Urinary bladder (tissue), 4 donors: ENCODE results near the gene GPX5. TPM values are rescaled to one million over a fixed set of nuclear protein-coding genes. Genes with fewer than 3 reads are reported as not detected.

ENCODE experiments used
- DNase-seq: peaks from one replicate; pipeline ENCODE4 v3.0.0-alpha.2; 2015; ENCODE audit errors: extremely low spot score
- H3K27ac ChIP-seq: one replicate; pipeline ENCODE4 v1.5.1; 2013; ENCODE audit warnings: low read depth, mild to moderate bottlenecking, moderate library complexity
- H3K36me3 ChIP-seq: one replicate; pipeline ENCODE4 v1.6.1; 2013; ENCODE audit warnings: mild to moderate bottlenecking, moderate library complexity; ENCODE audit not compliant: insufficient read depth
- H3K4me1 ChIP-seq: one replicate; pipeline ENCODE4 v1.6.1; 2013; ENCODE audit warnings: mild to moderate bottlenecking, moderate library complexity; ENCODE audit not compliant: insufficient read depth
- H3K4me3 ChIP-seq: one replicate; pipeline ENCODE4 v1.5.1; 2013; ENCODE audit warnings: low read depth, low read length
- WGBS: extraction: QIAGEN DNeasy Blood & Tissue Kit; methylation state at CpG from one replicate; pipeline ENCODE4 v1.1.7; 2013; 5-methylcytosine and 5-hydroxymethylcytosine counted together
- polyA plus RNA-seq: library from polyadenylated mRNA; stranded (reverse); fragments of 200-250 nt; gene quantifications from one replicate; pipeline ENCODE4 v1.2.3, GENCODE V29; 2013
- total RNA-seq: library from RNA; depleted of rRNA; stranded (reverse); fragments of >200 nt; gene quantifications from one replicate; pipeline ENCODE4 v1.2.3, GENCODE V29; 2014
- donor health status: healthy with polysubstance abuse.
- donor health status: healthy.

GPX5 gene, protein sequence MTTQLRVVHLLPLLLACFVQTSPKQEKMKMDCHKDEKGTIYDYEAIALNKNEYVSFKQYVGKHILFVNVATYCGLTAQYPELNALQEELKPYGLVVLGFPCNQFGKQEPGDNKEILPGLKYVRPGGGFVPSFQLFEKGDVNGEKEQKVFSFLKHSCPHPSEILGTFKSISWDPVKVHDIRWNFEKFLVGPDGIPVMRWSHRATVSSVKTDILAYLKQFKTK
- not detected for total RNA-seq
- not detected for polyA plus RNA-seq

DNA sequence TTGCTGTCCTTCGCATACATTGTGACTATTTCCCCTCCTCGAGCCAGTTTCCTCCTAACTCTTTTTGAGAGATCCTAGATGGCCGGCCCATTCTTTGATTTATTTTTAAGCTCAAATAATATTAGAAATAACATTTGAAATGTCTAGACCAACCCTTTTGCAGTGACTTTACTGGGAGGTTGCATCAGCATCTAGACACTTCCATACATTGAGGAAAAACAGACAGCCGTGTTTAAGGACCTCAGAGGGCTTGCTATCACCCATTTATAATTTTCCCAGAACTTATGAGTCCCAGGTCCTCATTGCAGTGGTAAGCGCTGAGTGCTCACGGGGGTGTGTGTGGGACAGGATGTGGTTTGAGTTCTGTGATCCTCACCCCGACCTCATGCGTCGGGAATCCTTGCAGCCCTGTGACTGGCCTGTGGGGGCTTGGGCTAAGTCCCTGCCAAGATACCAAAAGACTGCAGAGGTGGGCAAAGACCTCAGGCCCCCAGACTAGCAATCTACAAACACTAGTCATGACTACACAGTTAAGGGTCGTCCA, at the start of gene GPX5:
GPX5 (plus strand) TSS at position 386 of the 544 bp plus-strand sequence; CDS start at position 519, 133 bp downstream.
- no peak for DNase-seq
- Histone ChIP-seq H3K4me3 (no peak within 1 kb of the TSS), H3K4me1 (no peaks in the 10 kb centered on the region), H3K27ac (no peak within 1 kb of the TSS), H3K36me3 (no peaks in the 10 kb centered on the region)
- 59% methylated on average over 10 of the region's 10 CpGs for WGBS

DNA sequence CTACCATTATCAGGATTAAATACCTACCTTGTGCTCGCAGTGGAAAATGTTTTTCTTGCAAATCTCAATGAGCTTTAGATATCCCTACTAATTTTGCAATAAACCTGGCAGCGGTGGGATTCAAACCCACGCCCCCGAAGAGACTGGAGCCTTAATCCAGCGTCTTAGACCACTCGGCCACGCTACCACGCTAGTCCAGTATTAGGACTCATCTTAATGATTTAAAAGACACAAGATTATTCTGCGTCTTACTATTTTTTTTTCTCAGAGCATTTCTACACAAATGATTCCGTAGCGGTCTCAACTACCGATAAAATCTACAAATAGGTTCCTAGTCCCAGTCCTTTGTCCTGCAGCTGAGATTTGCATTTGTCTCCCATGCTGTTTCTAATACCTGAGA, 47.2 kb upstream of the GPX5 start:
- no peaks in the 10 kb centered on the region for H3K36me3 ChIP-seq
- DNase-seq: no peak
- H3K4me3 ChIP-seq: no peak overlapping the region
- 46% methylated on average over 12 of the region's 12 CpGs for WGBS
- no peaks in the 10 kb centered on the region for H3K4me1 ChIP-seq
- no peak overlapping the region for H3K27ac ChIP-seq

DNA sequence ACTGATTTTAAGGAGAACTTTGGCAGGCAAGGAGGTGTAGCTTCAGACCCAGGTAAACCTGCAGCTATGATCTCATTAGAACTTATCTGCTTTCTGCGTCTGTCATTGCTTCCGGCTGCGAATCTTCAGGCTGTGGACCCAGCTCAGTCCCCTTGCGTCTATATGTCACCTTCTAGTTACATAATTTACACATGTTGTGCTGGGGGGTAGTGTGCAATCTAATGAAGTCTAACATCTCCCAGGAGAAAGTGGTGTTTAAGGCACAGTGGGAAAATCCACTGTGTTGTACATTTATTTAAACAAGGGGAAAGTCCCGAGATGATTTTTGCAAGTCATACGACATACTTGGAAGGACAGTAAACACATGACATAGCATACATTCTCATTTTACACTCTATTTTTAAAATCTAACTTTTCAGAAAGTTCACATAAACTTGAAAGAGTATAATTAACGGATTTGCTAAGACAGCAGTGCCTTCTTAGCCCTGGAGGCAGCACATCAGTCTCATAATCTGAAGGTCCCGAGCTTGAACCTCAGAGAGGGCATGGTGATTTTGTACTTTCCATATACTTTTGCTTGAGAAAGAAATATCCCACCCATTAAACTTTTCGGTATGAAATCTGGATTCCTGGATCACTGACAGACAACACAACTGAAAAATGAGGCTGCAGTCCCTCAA, 45.3 kb upstream of the GPX5 start:
- no peak for DNase-seq
- 60% methylated on average over 9 of the region's 9 CpGs for WGBS
- H3K4me1 ChIP-seq: no peaks in the 10 kb centered on the region
- H3K36me3 ChIP-seq: no peaks in the 10 kb centered on the region
- no peak overlapping the region for H3K4me3 ChIP-seq
- H3K27ac ChIP-seq: no peak overlapping the region

DNA sequence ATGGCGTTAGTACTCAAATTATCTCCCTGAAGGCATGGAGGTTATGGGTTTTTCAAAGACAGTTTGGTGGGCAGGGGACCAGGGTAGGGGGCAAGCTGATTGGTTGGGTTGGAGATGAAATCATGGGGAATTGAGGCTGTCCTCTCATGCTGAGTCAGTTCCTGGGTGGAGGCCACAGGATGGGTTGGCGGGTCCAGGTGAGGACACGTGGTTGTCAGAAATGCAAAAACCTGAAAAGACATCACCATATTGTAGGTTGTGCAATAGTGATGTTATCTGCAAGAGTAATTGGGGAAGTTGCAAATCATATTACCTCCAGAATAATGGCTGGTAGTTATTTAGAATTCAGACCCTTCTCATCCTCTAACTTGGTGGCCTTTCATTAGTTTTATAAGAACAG, 40.2 kb upstream of the GPX5 start:
- Histone ChIP-seq H3K4me1 (no peaks in the 10 kb centered on the region), H3K36me3 (no peaks in the 10 kb centered on the region), H3K27ac (no peak overlapping the region), H3K4me3 (no peak overlapping the region)
- WGBS: 94% methylated on average over 3 of the region's 3 CpGs
- no peak for DNase-seq

DNA sequence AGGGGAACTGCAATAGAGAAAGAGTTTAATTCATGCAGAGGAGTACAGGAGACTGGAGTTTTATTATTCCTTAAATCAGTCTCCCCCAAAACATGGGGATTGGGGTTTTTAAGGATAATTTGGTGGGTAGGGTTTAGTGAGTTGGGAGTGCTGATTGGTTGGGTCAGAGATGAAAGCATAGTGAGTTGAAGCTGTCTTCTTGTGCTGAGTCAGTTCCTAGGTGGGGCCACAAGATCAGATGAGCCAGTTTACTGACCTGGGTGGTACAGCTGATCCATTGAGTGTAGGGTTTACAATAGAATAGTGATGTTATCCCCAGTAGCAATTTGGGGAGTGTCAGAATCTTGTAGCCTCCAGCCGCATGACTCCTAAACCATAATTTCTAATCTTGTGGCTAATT, 39.1 kb upstream of the GPX5 start:
- no peak overlapping the region for H3K4me3 ChIP-seq
- H3K36me3 ChIP-seq: no peaks in the 10 kb centered on the region
- DNase-seq: no peak
- no peaks in the 10 kb centered on the region for H3K4me1 ChIP-seq
- no peak overlapping the region for H3K27ac ChIP-seq
- WGBS: 85% methylated on average over 1 of the region's 1 CpG

DNA sequence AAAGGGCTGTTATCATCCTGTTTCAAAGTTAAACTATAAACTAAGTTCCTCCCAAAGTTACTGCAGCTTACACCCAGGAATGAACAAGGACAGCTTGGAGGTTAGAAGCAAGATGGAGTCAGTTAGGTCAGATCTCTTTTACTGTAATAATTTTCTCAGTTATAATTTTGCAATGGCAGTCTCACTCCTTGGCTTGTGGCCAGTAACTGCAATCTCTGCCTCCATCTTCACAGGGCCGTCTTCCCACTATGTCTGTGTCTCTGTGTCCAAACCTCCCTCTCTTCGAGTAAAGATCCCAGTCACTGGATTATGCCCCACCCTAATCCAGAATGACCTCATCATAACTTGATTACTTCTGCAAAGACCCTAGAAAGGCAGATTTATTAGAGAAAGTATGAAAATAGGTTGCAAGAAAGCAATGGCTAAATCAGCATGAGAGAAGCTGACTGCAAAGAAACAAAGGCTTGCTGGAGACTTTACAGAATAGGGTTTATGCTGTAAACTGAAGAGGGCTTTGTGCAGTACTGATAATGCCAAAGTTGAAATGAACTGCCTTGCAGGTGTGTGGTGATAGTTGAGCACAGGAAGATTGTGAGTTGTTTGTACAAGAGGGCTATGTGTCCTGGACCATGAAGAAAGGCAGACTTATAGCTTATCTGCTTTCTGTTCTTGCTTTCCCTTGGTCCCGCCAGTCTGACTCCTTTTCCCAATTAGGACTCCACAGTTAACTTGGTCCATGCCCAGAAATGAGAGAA, 38.5 kb upstream of the GPX5 start:
- H3K4me3 ChIP-seq: no peak overlapping the region
- 46% methylated on average over 3 of the region's 3 CpGs for WGBS
- no peaks in the 10 kb centered on the region for H3K36me3 ChIP-seq
- no peak overlapping the region for H3K27ac ChIP-seq
- no peaks in the 10 kb centered on the region for H3K4me1 ChIP-seq
- no peak for DNase-seq

DNA sequence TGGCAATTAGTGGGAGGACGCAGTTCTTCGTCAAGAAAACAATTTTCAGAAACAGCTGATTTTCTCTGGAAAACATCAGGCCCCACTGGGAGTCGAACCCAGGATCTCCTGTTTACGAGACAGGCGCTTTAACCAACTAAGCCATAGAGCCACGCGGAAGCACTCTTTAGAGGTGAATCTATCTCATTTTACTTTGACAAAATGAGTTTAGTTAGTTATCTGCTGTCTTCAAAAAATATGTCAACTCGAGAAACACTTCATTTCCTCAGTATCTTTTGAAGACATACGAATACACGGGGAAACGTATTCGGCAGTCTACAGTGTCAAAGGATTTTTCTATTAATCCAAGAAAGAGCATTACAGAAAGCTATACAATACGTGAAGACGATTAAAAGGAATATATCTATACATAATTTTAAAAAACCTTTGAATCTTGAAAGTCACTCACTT, 36.7 kb upstream of the GPX5 start:
- 26% methylated on average over 14 of the region's 14 CpGs for WGBS
- Histone ChIP-seq H3K27ac (no peak overlapping the region), H3K4me3 (no peak overlapping the region), H3K36me3 (no peaks in the 10 kb centered on the region), H3K4me1 (no peaks in the 10 kb centered on the region)
- peak; percentile 64 for DNase-seq

DNA sequence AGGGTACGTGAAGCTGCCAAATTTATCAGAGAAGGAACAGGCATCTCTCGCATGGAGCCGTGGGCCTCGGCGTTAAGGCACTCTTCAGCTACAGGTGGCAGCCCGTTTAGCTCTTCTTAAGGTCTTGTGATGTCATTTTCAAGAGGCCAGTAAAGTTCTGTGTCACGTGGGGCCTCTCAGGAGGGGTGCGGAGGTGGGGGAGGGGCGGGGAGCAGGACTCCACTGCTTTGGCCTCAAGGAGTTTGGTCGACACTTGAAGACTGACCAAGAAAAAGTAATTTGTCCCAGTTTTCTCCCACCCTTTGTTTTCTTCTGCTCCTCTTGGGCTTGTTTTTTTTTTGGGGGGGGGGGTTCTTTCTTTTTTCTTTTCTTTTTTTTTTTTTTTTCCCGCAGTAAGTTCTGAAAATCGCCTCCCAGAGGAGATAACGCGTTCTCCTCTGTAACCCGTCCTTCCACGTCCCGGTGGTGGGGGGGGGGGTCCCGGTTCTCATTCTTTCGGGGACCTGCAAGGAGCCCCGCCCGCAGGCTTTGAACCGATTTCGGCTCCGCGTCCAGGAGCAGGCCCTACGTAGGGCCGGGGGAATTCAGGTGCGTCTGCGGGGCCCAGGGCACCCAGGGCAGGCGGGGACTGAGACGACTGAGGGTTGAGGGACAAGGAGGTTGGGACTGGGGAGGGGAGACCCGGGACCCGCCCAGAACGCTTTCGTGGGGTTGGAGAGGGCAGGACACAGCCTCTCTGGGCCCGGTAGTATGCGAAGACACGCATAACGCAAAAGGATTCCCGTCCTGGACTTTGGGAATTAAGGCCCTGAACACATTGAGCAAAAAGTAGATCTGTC, 36.1 kb upstream of the GPX5 start:
- peak; percentile 73 for DNase-seq
- no peak overlapping the region for H3K27ac ChIP-seq
- WGBS: 3% methylated on average over 40 of the region's 40 CpGs

DNA sequence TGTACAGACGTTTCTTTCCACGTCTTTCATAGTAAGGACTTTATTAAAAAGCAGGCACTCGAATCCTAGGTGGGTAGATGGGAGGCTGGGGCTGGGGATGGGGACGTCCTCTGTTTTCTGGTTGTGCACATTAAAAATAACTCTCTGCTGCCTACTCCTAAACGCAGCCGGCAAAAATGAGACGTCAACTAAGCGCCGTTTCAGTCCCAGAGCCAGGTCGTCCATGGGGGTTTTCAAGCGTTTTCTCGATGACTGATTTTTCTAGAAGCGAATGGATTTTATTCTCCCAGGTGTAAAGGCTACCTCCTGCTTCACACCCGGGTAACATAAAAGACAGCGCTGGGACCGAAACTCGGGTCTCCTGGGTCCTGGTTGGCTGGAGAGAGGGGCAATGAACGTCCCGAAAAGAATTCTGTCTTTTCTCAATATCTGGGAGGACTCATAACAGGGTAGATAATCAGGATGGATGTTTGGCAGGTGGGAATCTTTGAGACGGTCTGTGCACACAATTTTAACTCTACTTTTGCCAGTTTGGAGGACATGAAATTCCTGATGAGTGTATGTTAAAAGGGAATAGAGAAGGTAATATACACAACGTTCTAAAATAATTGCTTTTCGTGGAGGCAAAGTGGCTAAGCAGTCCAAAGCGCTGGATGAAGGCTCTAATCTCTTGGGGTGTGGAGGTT, 35.3 kb upstream of the GPX5 start:
- Histone ChIP-seq H3K4me1 (no peaks in the 10 kb centered on the region), H3K27ac (no peak overlapping the region), H3K4me3 (peak overlapping the region; percentile 5), H3K36me3 (no peaks in the 10 kb centered on the region)
- DNase-seq: no peak
- WGBS: 12% methylated on average over 23 of the region's 23 CpGs

More for the DNA sequence above, 36.1 kb upstream of the GPX5 start:
- Histone ChIP-seq H3K4me1 (no peaks in the 10 kb centered on the region), H3K4me3 (peak overlapping the region; percentile 5), H3K36me3 (no peaks in the 10 kb centered on the region)

DNA sequence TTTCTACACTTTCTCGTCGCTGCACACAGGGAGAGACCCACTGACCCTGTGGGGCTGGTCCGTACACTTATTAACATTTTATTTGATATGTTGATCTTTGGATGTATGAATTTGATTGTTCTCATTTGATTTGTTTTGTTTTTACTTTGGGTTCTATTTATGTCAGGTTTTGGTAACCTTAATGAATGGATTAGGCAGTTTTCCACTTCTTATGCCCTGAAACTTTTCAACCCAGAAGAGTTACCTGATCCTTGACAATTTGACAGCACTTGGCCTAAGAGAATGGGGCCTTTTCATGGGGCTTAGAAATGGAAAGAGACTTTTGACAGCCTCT, 33.7 kb upstream of the GPX5 start:
- 42% methylated on average over 3 of the region's 3 CpGs for WGBS
- DNase-seq: no peak
- Histone ChIP-seq H3K36me3 (no peaks in the 10 kb centered on the region), H3K27ac (no peak overlapping the region), H3K4me3 (no peak overlapping the region), H3K4me1 (no peaks in the 10 kb centered on the region)

DNA sequence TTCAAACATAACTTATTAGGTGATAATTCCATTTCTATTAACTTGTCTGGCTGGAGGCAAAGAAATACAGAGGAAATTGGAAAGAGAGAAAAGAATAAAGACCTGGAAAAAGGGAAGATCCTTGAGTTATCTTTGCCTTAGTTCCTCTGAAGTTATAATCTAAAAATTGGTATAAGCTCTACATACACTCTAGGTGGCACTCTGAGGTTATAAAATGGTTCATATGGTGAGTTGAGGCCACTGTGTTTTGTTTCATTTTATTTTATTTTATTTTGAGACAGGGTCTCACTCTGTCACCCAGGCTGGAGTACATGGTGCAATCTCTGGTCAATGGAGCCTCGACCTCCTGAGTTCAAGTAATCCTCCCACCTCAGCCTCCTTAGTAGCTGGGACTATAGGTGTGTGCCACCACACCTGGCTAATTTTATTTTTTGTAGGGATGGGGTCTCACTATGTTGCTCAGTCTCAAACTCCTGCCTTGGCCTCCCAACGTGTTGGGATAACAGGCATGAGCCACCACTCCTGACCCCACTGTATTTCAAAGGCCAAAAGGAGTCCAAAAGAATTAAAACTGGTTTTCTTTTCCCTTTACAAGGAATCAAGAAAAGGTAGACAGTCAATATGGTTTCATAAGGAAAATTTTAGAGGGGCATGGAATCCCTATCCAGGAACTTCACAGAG, 29.4 kb upstream of the GPX5 start:
- no peak for DNase-seq
- 41% methylated on average over 2 of the region's 2 CpGs for WGBS
- H3K36me3 ChIP-seq: no peaks in the 10 kb centered on the region
- H3K27ac ChIP-seq: no peak overlapping the region
- no peaks in the 10 kb centered on the region for H3K4me1 ChIP-seq
- H3K4me3 ChIP-seq: no peak overlapping the region

DNA sequence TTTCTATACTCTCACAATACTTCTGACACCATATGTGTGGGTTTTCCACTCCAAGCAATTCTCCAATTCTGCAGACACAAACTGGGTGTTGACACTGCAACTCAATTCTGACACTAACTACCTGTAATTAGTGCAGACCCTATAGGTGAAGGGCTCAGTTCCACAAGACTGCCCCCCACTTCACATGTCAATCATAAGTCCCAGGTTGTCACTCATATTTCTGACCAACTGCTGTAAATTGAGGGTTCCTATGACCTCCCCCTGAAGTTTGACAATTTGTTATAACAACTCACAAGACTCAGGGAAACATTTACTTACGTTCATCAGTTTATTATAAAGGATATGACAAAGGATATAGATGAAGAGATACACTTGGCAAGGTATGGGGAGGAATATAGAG, 28.4 kb upstream of the GPX5 start:
- 40% methylated on average over 1 of the region's 1 CpG for WGBS
- Histone ChIP-seq H3K27ac (no peak overlapping the region), H3K4me1 (no peaks in the 10 kb centered on the region), H3K36me3 (no peaks in the 10 kb centered on the region), H3K4me3 (no peak overlapping the region)
- no peak for DNase-seq
